Keratinocyte (primary cell): ENCODE results near the gene OR51A2.

Source experiments
- EZH2 ChIP-seq: IDR thresholded peaks from one replicate; pipeline ENCODE4 v1.6.1; 2012; ENCODE audit warnings: inconsistent platforms, mild to moderate bottlenecking, low read length, moderate library complexity
- TF ChIP-seq, protein P1 (sequence below), 3 experiments: IDR thresholded peaks in 1 of 3; conservative IDR thresholded peaks in 1 of 3; optimal IDR thresholded peaks in 1 of 3; 2 replicates in 2 of 3; 3 replicates in 1 of 3; pipeline versions ENCODE3 to v1.5.1; 2011; ENCODE audit warnings: low read length in 3 of 3, mild to moderate bottlenecking in 3 of 3, moderate library complexity in 2 of 3, control low read depth in 1 of 3, inconsistent platforms in 1 of 3; ENCODE audit not compliant: insufficient read depth in 2 of 3; ENCODE audit errors: extremely low read depth in 1 of 3

DNA sequence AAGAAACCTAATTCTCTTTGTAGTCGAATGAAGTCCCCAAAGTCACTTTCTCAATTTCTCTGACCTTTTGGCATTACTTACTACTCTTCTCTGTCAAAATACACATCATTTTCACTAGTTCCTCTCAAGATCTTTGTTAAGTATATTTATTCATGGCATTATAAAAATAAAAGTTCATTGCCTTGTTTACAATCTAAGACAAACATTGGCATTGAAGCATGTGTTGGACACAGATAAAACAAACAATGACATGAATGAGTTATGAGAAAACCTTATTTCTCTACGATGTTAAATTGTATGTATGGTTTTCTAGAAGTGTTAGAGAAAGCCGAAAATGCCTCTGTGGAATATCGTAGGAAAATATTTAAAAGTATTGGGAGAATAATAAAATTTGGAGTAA, 22.8 kb downstream of the OR51A2 start:
- TF ChIP-seq, protein P1, sequence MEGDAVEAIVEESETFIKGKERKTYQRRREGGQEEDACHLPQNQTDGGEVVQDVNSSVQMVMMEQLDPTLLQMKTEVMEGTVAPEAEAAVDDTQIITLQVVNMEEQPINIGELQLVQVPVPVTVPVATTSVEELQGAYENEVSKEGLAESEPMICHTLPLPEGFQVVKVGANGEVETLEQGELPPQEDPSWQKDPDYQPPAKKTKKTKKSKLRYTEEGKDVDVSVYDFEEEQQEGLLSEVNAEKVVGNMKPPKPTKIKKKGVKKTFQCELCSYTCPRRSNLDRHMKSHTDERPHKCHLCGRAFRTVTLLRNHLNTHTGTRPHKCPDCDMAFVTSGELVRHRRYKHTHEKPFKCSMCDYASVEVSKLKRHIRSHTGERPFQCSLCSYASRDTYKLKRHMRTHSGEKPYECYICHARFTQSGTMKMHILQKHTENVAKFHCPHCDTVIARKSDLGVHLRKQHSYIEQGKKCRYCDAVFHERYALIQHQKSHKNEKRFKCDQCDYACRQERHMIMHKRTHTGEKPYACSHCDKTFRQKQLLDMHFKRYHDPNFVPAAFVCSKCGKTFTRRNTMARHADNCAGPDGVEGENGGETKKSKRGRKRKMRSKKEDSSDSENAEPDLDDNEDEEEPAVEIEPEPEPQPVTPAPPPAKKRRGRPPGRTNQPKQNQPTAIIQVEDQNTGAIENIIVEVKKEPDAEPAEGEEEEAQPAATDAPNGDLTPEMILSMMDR (optimal IDR thresholded peaks at IDR 0.05 in 1 of 3, IDR thresholded peaks at IDR 0.05 in 1 of 3, conservative IDR thresholded peaks at IDR 0.05 in 1 of 3; ENCODE audit: extremely low read depth in 1 of 3, insufficient read depth in 2 of 3, low read length in 3 of 3), result no peak
- no peak for TF ChIP-seq EZH2
